HG03558 (cell line): ENCODE data around the gene TRDN.

Experiments
- ATAC-seq: cut with Tn5 transposase; IDR thresholded peaks from one replicate; pipeline ENCODE4 v1.9.1; 2021; ENCODE audit warnings: moderate number of reproducible peaks; ENCODE audit not compliant: unreplicated experiment; ENCODE audit errors: extremely low read depth

Gene TRDN

GRCh38 chr6:123211777-123212545 is 424.8 kb downstream of the TRDN start:
- ATAC-seq = no peak

- no peak for ATAC-seq
These were observed 426.1 kb downstream of the TRDN start for GRCh38 chr6:123210645-123211044.

- ATAC-seq = no peak
These were observed 428.7 kb downstream of the TRDN start for GRCh38 chr6:123207967-123208510.

- ATAC-seq = no peak
These were observed 432.8 kb downstream of the TRDN start for GRCh38 chr6:123203928-123204327.

GRCh38 chr6:123201869-123202372 is 434.8 kb downstream of the TRDN start:
- ATAC-seq = no peak

GRCh38 chr6:123193298-123193697 is 443.5 kb downstream of the TRDN start:
- ATAC-seq = no peak

GRCh38 chr6:123189816-123190215 is 446.9 kb downstream of the TRDN start:
- ATAC-seq = no peak

GRCh38 chr6:123182998-123183397 is 453.8 kb downstream of the TRDN start:
- no peak for ATAC-seq

- no peak for ATAC-seq
These were observed 460.0 kb downstream of the TRDN start for GRCh38 chr6:123176706-123177105.

GRCh38 chr6:123171341-123172115 is 465.2 kb downstream of the TRDN start:
- ATAC-seq = no peak

- no peak for ATAC-seq
These were observed 467.0 kb downstream of the TRDN start for GRCh38 chr6:123169774-123170095.

- ATAC-seq = no peak
These were observed 467.6 kb downstream of the TRDN start for GRCh38 chr6:123168892-123169773.

- ATAC-seq = no peak
These were observed 468.3 kb downstream of the TRDN start for GRCh38 chr6:123168466-123168865.
